ENCODE results near the gene LIX1.
"Not testable (repeated sequence)": the region's sequence is repeated elsewhere in the genome, so short reads cannot be mapped to it uniquely, and the experiment has no call there.

LIX1 gene

DNA sequence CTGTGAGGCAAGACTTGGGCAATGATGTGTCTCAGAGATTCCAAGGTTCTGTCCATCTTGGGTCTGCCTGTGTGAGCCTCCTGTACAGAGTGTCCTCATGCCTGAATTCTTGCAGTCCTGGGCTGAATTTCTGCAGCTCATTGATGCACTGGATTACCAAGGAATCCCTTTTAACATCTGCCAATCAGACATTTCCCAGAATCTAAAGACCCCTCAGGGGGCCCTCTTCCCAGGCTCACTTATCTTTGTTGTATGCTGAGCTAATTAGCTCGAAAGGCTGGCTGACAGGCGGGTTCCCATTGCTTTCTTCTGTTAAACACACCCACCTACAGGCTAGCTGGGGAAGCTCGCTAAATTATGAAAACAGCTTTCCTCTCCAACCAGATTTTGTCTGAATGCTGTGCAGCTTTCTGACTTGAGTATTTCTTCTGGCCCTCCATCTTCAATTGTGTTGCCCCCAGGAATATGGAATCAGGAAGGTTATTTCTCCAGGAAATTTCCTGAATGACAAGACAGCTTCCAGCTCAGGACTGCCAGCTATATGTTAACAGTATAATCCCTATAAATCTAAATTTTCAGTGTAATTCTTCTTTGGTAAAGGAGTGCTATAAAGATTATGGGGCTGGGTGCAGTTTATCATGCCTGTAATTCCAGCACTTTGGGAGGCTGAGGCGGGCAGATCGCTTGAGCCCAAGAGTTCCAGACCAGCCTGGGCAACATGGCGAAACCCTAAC, at the start of gene LIX1:
Gene LIX1, minus strand, starts transcription at position 91 of the 734 bp plus-strand sequence. Its CDS starts 35 bp downstream, at position 56.
- peak; percentile 30 for FAIRE-seq

DNA sequence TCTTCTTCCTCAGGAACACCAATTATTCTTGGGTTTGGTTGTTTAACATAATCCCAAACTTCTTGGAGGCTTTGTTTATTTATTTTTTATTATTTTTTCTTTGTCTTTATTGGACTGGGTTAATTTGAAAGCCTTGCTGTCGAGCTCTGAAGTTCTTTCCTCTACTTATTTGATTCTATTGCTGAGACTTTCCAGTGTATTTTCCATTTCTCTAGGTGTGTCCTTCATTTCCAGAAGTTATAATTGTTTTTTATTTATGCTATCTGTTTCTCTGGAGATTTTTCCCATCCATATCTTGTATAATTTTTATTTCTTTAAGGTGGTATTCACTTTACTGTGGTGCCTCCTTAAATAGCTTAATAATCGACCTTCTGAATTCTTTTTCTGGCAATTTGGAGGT, 49.5 kb upstream of the LIX1 start:
- FAIRE-seq, result no peak

DNA sequence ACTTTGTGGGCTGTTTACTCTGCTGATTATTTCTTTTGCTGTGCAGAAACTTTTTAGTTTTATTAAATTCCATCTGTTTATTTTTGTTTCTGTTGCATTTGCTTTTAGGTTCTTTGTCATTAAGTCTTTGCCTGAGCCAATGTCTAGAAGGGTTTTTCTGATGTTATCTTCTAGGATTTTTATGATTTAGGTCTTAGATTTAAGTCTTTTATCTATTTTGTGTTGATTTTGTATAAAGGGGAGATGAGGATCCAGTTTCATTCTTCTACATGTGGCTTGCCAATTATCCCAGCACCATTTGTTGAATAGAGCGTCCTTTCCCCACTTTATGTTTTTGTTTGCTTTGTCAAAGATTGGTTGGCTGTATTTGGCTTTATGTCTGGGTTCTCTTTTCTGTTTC, 47.1 kb upstream of the LIX1 start:
- FAIRE-seq, result not testable (repeated sequence)

DNA sequence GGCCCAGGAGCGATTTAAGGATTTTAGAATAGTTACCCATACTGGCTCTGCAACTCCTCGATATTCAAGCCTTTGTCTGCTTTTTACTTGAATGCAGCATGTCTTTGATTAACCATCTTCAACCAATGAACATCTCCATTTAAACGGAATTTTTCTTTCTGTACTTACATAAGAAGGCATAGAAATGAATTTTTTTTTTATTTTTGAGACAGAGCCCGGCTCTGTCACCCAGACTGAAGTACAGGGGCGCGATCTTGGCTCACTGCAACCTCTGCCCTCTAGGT, 41.5 kb upstream of the LIX1 start:
- no peak for FAIRE-seq

DNA sequence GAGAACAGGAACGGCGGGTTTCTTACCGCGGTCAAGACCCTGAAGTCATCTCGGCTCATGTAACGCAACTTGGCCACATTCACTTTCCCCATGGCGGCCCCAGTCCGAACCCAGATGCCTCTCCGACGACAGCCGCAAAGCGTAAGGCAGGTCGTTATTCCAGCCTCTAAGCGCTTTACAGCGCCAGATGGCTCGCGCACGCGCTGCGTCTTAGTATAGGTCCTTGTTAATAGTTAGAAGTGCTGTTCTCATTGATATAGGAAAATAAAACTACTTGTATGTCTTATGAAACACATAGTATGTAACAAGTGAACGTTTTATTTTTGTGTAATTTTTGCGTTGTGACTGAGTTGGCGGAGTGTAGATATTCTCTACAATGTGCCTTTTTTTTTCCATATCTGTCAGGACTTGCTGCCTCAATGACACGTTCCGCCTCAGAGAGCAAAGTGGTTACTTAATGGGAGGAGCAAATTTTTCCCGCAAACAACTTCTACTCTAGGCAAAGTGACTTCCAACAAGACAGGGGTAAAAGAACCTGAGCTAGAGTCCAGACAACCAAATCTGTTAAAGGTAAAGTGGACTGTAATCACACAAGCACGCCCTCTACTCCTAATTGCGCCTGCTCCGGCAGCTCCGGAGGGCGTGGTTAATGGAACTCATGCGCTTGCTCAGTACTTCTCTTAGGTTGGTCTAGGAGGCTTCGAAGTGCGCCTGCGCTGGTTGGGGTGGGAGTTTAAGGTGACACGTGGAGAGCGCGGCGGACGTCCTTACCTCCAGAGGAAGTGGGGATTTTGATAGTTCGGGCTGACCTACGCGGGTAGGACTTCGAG, 40.9 kb upstream of the LIX1 start, which contains the start of gene RIOK2:
Gene RIOK2, minus strand, starts transcription at position 148 of the 830 bp plus-strand sequence. Its CDS starts 56 bp downstream, at position 92.
- peak; percentile 92 for FAIRE-seq

DNA sequence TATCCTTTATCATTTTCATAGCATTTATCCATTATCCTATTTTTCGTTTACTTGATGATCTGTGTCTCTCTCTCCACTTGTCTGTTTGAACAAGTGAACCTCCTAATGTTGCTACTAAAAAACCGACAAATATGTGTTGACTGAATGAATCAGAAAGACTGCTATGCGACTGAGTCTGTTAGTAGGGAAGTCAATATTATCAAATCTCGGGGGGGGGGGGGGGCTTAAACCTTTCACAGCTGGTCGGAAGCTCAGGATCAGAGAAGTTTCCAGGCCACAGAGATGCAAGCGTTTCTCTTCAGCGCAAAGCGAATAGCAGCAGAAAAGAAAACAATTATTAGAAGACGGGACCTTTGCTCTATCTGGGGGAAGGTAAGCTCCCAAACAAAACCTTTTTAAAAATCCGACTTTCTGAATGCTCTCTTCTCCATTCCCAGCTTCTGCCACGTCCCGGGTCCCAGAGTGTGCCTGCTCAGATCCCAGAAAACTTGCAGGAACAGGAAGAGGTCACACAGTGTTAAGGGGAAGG, 40.2 kb upstream of the LIX1 start:
- no peak for FAIRE-seq

DNA sequence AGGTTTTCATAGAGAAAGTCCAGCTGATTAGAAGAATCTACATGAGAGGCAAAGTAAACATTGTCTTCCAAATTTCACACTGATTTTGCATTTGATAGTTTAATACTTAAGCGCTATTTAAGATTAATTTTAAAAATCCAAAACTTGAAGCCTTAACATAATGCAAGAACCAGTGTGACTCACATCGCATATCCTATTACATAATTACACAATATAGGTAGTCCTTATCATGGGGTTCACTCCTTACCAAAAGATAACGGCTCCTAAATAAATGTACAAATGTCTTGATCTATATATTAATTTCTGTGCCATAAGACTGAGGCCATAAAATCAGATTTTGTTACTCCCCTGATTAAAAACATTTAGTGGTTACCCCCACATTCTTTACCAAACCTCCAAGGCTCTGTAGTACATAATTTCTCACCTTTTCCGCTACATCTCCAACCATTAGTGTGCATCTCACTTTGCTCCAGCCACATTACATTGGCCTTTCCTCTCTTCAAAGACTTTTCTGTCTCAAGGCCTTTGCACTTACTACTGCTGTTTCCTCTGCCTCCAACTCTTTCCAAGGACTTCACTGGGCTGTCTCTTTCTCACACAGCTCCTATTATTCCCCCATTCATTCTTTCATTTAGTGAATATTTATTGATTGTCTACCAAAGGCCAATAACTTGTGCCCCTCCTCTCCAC, 39.6 kb upstream of the LIX1 start:
- FAIRE-seq, result no peak

DNA sequence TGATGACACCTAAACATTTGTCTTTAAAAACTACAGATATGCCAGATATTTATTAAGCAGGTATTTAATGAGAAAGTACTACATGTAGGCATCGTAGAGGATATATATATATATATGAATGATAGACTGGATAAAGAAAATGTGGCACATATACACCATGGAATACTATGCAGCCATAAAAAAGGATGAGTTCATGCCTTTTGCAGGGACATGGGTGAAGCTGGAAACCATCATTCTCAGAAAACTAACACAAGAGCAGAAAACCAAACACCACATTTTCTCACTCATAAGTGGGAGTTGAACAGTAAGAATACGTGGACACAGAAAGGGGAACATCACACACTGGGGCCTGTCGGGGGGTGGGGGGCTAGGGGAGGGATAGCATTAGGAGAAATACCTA, 37.0 kb upstream of the LIX1 start:
- FAIRE-seq, result not testable (repeated sequence)

DNA sequence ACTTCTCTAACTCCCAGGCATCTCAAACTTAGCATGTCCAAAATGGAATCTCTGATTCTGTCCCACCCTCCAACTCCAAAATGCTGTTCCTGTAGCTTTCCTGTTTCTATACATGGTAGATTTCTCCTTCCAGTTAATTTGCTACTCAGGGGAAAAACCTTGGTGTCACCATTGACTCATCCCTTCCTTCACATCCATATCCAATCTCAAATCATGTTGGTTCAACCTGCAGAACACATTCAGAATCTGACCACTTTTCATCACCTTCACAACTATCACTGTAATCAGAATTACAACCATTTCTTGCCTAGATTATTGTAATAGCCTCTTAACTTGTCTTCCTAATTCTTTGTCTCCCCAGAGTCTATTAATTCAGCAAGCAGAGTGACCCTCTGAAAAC, 29.8 kb upstream of the LIX1 start:
- FAIRE-seq, result no peak

DNA sequence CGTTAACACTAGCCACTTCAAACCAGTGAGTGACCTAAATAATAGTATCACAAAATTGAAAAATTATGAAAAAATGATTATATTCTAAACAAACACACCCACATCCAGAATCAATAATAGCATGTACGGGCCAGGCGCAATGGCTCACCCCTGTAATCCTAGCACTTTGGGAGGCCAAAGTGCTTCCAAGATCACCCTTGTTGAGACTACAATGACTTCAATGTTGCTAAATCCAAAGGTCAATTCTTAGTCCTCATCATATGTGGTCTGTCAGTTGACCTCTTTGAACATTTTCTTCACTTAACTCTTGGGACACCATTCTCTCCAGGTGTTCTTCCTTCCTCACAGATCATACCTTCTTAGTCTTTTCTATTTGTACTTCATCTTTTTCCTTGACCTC, 29.3 kb upstream of the LIX1 start:
- FAIRE-seq, result no peak

DNA sequence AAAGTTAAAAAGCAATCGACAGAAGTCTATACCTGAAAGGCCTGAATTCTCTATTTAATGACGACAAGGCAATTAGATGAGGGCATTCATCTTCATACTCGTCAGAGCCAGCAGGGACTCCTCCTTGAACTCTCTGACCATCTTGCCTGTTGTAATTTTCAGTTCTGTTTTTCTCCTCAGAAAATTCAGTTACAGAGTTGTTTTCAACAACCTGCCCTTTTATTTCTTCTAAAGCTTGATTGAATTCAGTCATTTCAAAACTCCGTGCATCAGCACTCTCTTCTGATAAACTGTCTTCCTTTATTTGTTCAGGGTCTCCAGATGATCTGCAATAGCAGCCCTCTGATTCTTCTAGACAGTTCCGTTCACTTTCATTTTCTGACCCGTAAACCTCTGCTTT, 25.0 kb upstream of the LIX1 start:
- no peak for FAIRE-seq

DNA sequence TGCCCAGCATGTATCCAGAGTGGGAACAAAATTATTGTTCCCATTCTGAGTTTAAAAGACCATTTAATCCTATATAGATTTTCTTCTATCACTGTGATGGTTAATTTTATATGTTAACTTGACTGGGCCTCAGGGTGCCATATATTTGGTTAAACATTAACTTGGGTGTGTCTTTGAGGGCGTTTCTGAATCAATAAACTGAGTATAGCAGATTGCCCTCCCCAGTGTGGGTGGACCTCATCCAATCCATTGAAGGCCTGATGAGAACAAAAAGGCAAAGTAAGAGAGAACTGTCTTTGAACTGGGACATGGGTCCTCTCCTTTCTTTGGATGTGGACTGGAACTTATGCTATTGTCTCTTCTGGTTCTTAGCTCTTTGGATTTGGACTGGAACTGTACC, 23.3 kb upstream of the LIX1 start:
- FAIRE-seq, result no peak

DNA sequence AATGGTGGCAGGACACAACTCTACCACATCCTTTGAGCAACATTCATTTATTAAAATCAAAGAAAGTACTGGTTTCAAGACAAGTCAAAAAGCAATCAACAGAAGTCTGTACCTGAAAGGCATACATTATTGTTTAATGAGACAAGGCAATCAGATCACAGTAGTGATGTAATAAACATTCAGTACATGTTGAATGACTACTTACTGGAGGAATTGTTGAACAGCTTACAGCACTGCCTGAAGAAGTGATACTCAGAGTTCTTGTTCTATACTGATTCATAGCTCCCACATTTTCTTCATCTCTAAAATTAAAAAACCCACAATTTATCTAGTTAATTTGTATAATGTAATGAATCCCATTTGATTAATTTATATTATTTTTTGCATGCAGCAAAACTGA, 22.4 kb upstream of the LIX1 start:
- FAIRE-seq, result peak; percentile 63

DNA sequence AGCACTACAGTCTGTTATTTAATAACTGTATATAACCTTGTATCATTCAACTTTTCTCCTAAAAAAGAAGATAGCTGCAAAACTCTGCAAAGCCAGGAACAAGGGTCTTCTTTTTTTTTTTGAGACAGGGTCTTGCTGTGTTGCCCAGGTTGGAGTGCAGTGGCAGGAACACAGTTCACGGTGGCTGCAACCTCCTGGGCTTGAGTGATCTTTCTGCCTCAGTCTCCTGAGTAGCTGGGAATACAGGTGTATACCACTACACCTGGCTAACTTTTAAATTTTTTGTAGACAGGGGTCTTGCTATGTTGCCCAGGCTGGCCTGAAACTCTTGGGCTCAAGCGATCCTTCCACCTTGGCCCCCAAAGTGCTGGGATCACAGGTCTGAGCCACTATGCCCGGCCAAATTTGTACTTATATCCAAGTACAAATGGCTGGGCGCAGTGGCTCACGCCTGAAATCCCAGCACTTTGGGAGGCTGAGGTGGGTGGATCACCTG, 21.4 kb upstream of the LIX1 start:
- no peak for FAIRE-seq

DNA sequence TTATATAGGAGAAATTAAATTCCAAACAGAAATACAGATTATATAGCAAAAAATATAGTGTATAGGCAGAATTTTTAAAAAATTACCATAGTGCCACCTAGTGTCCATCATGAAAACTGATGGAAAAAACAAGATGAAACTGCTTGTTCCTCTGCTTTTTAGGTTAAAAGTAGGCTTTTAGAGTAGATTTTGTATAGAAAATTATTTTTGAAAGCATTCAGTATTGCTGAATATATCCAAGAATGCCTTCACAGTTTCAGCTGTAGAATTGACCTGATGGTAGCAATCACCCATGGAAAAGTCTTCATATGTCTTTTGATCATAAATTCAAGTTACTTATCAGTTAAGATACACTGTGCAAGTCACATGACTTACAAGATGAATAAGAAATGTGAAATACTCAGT, 21.0 kb upstream of the LIX1 start:
- peak; percentile 95 for FAIRE-seq

DNA sequence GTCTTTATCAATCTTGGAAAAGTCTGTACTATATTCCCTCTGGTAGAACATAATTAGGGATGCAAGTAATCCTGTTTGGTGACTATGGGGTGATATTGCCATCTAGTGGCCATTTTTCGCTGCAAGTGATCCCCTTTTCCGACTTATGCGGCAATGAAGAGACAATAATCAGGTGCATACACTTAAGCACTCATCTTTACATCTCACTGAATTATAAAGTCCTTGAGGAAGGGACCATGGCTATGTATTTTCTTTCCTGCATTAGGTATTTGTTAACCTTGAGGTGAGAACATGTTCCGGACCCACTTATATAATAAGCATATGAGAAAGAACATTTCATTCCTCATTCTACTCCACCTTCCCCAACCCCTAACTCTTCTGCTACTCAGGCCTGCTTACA, 19.6 kb upstream of the LIX1 start:
- FAIRE-seq, result peak; percentile 92

DNA sequence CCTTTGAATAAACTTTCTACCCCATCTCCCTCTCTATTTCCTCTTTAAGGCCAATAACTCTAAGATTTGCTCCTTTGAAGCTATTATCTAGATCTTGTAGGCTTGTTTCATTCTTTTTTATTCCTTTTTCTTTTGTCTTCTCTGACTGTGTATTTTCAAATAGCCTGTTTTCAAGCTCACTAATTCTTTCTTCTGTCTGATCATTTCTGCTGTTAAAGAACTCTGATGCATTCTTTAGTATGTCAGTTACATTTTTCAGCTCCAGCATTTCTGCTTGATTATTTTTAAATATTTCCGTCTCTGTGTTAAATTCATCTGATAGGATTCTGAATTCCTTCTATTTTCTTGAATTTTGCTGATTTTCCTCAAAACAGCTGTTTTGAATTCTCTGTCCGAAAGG, 15.3 kb upstream of the LIX1 start:
- FAIRE-seq, result no peak

DNA sequence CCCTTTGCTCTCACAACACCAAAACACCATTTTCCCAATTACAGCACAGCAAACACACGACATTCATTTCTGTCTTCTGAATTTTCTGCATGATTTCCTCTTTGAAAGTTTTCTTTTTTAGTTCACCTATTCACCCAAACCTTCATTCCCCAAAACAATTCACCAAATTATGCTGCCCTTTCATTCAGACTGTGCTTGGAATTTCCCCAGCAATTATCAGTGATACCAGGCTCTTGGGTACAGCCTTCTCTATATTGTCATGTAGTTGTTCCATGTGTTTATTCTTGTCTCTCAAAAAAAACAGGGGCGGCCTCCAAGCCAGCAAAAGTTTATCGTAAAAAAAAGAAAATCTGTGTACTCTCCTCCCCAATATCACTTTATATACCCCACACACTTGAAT, 9.0 kb upstream of the LIX1 start:
- no peak for FAIRE-seq

DNA sequence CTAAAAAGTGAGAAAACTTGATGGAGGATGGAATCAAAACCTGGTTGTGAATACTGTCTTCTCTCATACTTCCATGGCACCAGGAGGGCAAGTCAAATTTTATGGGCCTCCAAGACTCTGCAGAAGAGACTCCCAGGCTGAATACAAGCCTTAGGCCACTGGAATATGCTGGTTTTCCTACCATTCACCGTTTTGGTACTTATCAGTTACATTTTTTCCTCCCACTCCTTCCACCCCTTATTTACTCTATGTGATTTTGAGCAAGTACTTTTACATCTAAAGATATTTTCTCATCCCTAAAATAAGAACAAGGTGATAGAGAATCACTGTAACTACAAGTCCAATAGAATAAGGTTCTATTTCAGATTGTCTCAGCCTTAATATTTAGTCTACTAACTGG, 8.0 kb upstream of the LIX1 start:
- FAIRE-seq, result no peak

DNA sequence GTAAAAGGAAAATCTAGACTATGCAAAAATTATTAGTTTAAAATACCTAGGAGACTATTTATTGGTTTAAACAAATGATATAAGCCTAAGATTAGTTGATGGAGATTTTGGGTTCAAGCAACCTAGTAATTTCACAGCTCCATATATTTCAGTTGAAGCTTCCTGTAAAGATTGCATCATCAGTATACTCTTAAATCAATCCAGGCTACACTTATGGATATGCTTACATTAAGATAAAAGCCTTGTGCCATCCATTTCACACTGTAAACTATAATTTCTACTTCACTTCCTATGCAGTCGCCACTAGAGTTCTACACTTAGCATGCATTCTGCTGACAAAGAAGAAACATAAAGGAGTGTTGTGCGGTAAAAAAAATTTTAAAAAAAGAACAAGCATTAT, 7.3 kb upstream of the LIX1 start:
- no peak for FAIRE-seq

DNA sequence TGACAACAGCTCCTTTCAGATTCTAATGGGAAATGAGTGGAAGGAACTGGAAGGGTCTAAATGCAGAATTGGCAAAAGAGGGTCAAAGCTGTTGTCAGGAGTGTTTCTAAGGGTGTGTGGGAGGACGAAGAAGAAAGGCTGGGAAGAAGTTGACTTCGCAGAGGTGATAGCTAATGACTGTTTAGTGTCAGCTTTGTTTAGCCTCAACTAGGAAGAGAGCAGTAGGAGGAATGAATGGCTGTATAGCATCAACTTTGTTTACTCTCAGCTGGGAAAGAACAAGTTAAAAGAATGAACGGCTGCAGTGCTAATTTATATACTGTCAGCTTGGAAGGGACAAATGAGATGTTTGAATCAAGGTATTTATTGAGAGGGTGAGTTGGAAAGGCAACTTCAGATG, 5.9 kb upstream of the LIX1 start:
- FAIRE-seq, result no peak

DNA sequence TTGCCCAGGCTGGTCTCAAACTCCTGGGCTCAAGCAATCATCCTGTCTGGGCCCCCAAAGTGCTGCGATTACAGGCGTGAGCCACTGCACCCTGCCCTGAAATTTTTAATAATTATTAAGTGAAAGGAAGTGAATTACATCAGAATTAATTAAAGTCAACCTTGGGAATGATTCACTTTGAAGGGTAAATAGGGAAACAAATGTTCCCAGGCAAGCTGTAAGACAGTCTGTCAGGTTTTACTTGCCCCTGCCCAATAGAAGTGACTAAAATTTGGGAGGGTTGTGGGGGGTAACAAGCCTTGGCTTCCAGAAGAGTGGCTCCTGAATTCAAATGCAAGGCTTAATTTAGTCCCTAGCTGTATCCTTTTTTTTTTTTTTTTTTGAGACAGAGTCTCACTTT, 1.3 kb upstream of the LIX1 start:
- no peak for FAIRE-seq

DNA sequence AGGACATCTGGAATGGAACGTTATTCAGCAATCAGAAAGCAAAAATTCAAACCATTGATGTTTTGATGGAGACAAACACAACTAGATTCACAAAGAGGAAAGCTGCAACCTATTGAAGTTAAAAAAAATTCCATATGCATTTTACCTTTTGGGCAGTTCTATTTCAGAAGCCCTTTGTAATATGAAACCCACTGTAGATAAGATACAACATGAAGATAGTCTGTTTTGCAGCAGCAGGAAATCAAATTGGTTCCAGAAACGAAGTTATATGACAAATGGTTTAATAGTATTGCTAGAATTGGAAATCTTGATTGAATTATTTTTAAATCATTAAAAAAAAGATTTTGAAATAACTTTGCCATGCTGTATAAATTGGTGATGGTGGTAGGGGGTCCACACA, 872 bp downstream of the LIX1 start:
- no peak for FAIRE-seq

DNA sequence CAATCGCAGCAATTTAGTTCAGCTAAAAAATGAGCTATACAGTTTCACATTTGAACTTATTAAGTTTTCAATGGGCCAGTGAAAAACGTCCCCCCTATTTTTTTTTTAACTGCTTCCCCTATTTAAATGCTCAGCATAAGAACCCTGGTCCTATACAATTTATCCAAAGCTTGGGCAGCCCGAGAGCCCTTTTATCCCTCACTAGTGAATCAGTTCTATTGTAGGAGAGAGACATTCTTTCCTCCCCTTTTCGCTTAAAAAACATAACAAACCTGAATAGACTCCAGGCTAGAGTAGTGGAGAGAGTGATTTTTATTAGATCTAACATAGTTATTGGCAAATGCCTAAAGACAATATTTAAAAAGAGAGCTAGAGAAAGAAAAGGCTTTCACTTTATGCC, 1.4 kb downstream of the LIX1 start:
- no peak for FAIRE-seq
